GM10248 (cell line): ENCODE data around the gene RASGRF2.

Experiments used
- CTCF ChIA-PET: fragments of 300-600 bp; sonication (Branson Sonifier 250); formaldehyde crosslinking; extraction: SDS; loops from one replicate; lab custom pipeline; 2021; ENCODE audit warnings: antibody characterized with exemption; lab: Yijun Ruan, JAX
- POLR2A ChIA-PET: fragments of 350-650 bp; sonication (Branson Sonifier 250); formaldehyde crosslinking; extraction: SDS; loops from one replicate; lab custom pipeline; 2020; ENCODE audit warnings: antibody characterized with exemption; lab: Yijun Ruan, JAX
- DNase-seq: peaks from one replicate; pipeline ENCODE4 v3.0.0; 2012; ENCODE audit errors: extremely low spot score
- CTCF ChIP-seq: IDR thresholded peaks from 2 replicates; pipeline ENCODE4 v1.5.1; 2012; ENCODE audit warnings: mild to moderate bottlenecking, low read depth; ENCODE audit errors: extremely low read depth, missing control alignments, control extremely low read depth

RASGRF2 gene

GRCh38 chr5:80920333-80920732 is 39.8 kb upstream of the RASGRF2 start:
- DNase-seq, result no peak
- ChIA-PET CTCF (no interaction called here), POLR2A (no interaction called here)
- no peak for TF ChIP-seq CTCF

- no peak for DNase-seq
- ChIA-PET POLR2A (no interaction called here), CTCF (interaction anchor here (1.9 kb wide), 1 partner anchor 91 kb away, joined by 4 read pairs; no protein-coding TSS in a partner anchor)
- no peak for TF ChIP-seq CTCF
Observed at GRCh38 chr5:80921026-80921425, 39.1 kb upstream of the RASGRF2 start.

GRCh38 chr5:80925931-80926330 is 34.2 kb upstream of the RASGRF2 start:
- ChIA-PET POLR2A (no interaction called here), CTCF (no interaction called here)
- no peak for DNase-seq
- TF ChIP-seq CTCF, result no peak

GRCh38 chr5:80926536-80926935 is 33.6 kb upstream of the RASGRF2 start:
- ChIA-PET POLR2A (no interaction called here), CTCF (interaction anchor here (0.8 to 1.1 kb wide), 2 partner anchors 11 to 32 kb away, joined by 3 read pairs; no protein-coding TSS in a partner anchor)
- no peak for TF ChIP-seq CTCF
- no peak for DNase-seq

- CTCF ChIA-PET, result interaction anchor here (0.8 to 1.1 kb wide), 3 partner anchors 11 to 239 kb away, joined by 3 read pairs; no protein-coding TSS in a partner anchor
- TF ChIP-seq CTCF, result no peak
- POLR2A ChIA-PET, result no interaction called here
- no peak for DNase-seq
Observed at GRCh38 chr5:80926979-80927656, 33.0 kb upstream of the RASGRF2 start.

GRCh38 chr5:80928073-80928472 is 32.1 kb upstream of the RASGRF2 start:
- ChIA-PET CTCF (interaction anchor here (1.1 to 1.6 kb wide), 2 partner anchors 9 to 240 kb away, joined by 3 read pairs; no protein-coding TSS in a partner anchor), POLR2A (interaction anchor here (0.5 kb wide), 1 partner anchor 133 kb away, joined by 9 read pairs; no protein-coding TSS in a partner anchor)
- no peak for DNase-seq
- no peak for TF ChIP-seq CTCF
